Measurements from ENCODE around the gene SLC13A3.
"Not testable (repeated sequence)": the region's sequence is repeated elsewhere in the genome, so short reads cannot be mapped to it uniquely, and the experiment has no call there.

Gene SLC13A3

GRCh38 chr20:46688151-46689081, 37.2 kb upstream of the SLC13A3 start:
- DNase-seq (no peak), ATAC-seq (no peak)
- H3K9me3 Mint-ChIP-seq, result no peaks in the 10 kb centered on the region
- H3K36me3 Mint-ChIP-seq (ENCODE audit: low read depth), result peaks cover 23% of the 10 kb centered on the region
- no peaks in the 10 kb centered on the region for H3K27me3 Mint-ChIP-seq
- H3K4me1 Mint-ChIP-seq, result peaks cover 57% of the 10 kb centered on the region
- H3K27ac Mint-ChIP-seq, result peak overlapping the region; percentile 90
- peak overlapping the region; percentile 93 for H3K4me3 Mint-ChIP-seq

- no peak for ATAC-seq
- H3K27ac Mint-ChIP-seq, result no peak overlapping the region
- H3K36me3 Mint-ChIP-seq (ENCODE audit: low read depth), result peaks cover 24% of the 10 kb centered on the region
- H3K9me3 Mint-ChIP-seq, result no peaks in the 10 kb centered on the region
- H3K27me3 Mint-ChIP-seq, result no peaks in the 10 kb centered on the region
- H3K4me3 Mint-ChIP-seq, result no peak overlapping the region
- no peak for DNase-seq
- peaks cover 56% of the 10 kb centered on the region for H3K4me1 Mint-ChIP-seq
Observed at GRCh38 chr20:46683939-46684750, 32.9 kb upstream of the SLC13A3 start.

GRCh38 chr20:46683668-46683938, 32.3 kb upstream of the SLC13A3 start:
- Mint-ChIP-seq H3K4me3 (no peak overlapping the region), H3K4me1 (peaks cover 56% of the 10 kb centered on the region), H3K27me3 (no peaks in the 10 kb centered on the region), H3K27ac (no peak overlapping the region), H3K36me3 (ENCODE audit: low read depth) (peaks cover 24% of the 10 kb centered on the region), H3K9me3 (no peaks in the 10 kb centered on the region)
- no peak for DNase-seq
- ATAC-seq, result no peak

- H3K4me3 Mint-ChIP-seq, result no peak overlapping the region
- ATAC-seq, result no peak
- H3K36me3 Mint-ChIP-seq (ENCODE audit: low read depth), result peaks cover 20% of the 10 kb centered on the region
- DNase-seq, result no peak
- H3K27me3 Mint-ChIP-seq, result no peaks in the 10 kb centered on the region
- no peaks in the 10 kb centered on the region for H3K9me3 Mint-ChIP-seq
- H3K27ac Mint-ChIP-seq, result no peak overlapping the region
- peaks cover 52% of the 10 kb centered on the region for H3K4me1 Mint-ChIP-seq
Observed at GRCh38 chr20:46683011-46683667, 31.9 kb upstream of the SLC13A3 start.

- H3K4me3 Mint-ChIP-seq, result no peak overlapping the region
- DNase-seq (no peak), ATAC-seq (no peak)
- H3K9me3 Mint-ChIP-seq, result no peaks in the 10 kb centered on the region
- H3K36me3 Mint-ChIP-seq (ENCODE audit: low read depth), result peaks cover 17% of the 10 kb centered on the region
- no peak overlapping the region for H3K27ac Mint-ChIP-seq
- no peaks in the 10 kb centered on the region for H3K27me3 Mint-ChIP-seq
- peaks cover 43% of the 10 kb centered on the region for H3K4me1 Mint-ChIP-seq
Observed at GRCh38 chr20:46682063-46682821, 31.0 kb upstream of the SLC13A3 start.

- Mint-ChIP-seq H3K9me3 (no peaks in the 10 kb centered on the region), H3K27ac (no peak overlapping the region), H3K27me3 (no peaks in the 10 kb centered on the region), H3K36me3 (ENCODE audit: low read depth) (peaks cover 11% of the 10 kb centered on the region), H3K4me3 (no peak overlapping the region), H3K4me1 (peaks cover 33% of the 10 kb centered on the region)
- peak; percentile 74 for DNase-seq
- no peak for ATAC-seq
Observed at GRCh38 chr20:46681032-46681854, 30.0 kb upstream of the SLC13A3 start.

GRCh38 chr20:46680684-46681031, 29.4 kb upstream of the SLC13A3 start:
- Mint-ChIP-seq H3K27ac (no peak overlapping the region), H3K36me3 (ENCODE audit: low read depth) (peaks cover 6% of the 10 kb centered on the region), H3K4me3 (no peak overlapping the region), H3K9me3 (no peaks in the 10 kb centered on the region), H3K27me3 (no peaks in the 10 kb centered on the region), H3K4me1 (peaks cover 28% of the 10 kb centered on the region)
- DNase-seq (no peak), ATAC-seq (no peak)

- Mint-ChIP-seq H3K27ac (no peak overlapping the region), H3K9me3 (no peaks in the 10 kb centered on the region), H3K4me1 (peaks cover 12% of the 10 kb centered on the region), H3K27me3 (no peaks in the 10 kb centered on the region), H3K4me3 (no peak overlapping the region), H3K36me3 (ENCODE audit: low read depth) (peaks cover 2% of the 10 kb centered on the region)
- DNase-seq (no peak), ATAC-seq (no peak)
Observed at GRCh38 chr20:46678516-46678915, 27.3 kb upstream of the SLC13A3 start.

GRCh38 chr20:46677608-46678007, 26.3 kb upstream of the SLC13A3 start:
- Mint-ChIP-seq H3K27ac (no peak overlapping the region), H3K9me3 (no peaks in the 10 kb centered on the region), H3K4me1 (peaks cover 8% of the 10 kb centered on the region), H3K27me3 (no peaks in the 10 kb centered on the region), H3K36me3 (ENCODE audit: low read depth) (peaks cover 2% of the 10 kb centered on the region), H3K4me3 (no peak overlapping the region)
- DNase-seq (no peak), ATAC-seq (no peak)

- DNase-seq; H3K36me3 Mint-ChIP-seq (ENCODE audit: low read depth); H3K27me3 Mint-ChIP-seq; H3K9me3 Mint-ChIP-seq; ATAC-seq; H3K4me1 Mint-ChIP-seq; H3K4me3 Mint-ChIP-seq; H3K27ac Mint-ChIP-seq: not testable (repeated sequence)
Observed at GRCh38 chr20:46676649-46677316, 25.5 kb upstream of the SLC13A3 start.

GRCh38 chr20:46674253-46675083, 23.2 kb upstream of the SLC13A3 start:
- H3K4me1 Mint-ChIP-seq, result no peaks in the 10 kb centered on the region
- peaks cover 8% of the 10 kb centered on the region for H3K9me3 Mint-ChIP-seq
- DNase-seq (no peak), ATAC-seq (no peak)
- no peaks in the 10 kb centered on the region for H3K27me3 Mint-ChIP-seq
- no peak overlapping the region for H3K27ac Mint-ChIP-seq
- peaks cover 2% of the 10 kb centered on the region for H3K36me3 Mint-ChIP-seq (ENCODE audit: low read depth)
- no peak overlapping the region for H3K4me3 Mint-ChIP-seq

- ATAC-seq, result no peak
- Mint-ChIP-seq H3K9me3 (peaks cover 8% of the 10 kb centered on the region), H3K27me3 (no peaks in the 10 kb centered on the region), H3K36me3 (ENCODE audit: low read depth) (peaks cover 5% of the 10 kb centered on the region), H3K4me3 (no peak overlapping the region), H3K4me1 (no peaks in the 10 kb centered on the region), H3K27ac (no peak overlapping the region)
- DNase-seq, result no peak
Observed at GRCh38 chr20:46673394-46674252, 22.4 kb upstream of the SLC13A3 start.

Data from activated naive CD8-positive, alpha-beta T cell treated with anti-CD3 and anti-CD28 coated beads, Interleukin-2, amount 50 U/mL, for 24 hours (primary cell).